Activated T-cell treated with anti-CD3 and anti-CD28 coated beads for 48 hours (primary cell): ENCODE results near the gene VASN.

Experiments
- DNase-seq: peaks from one replicate; pipeline ENCODE4 v3.0.0-alpha.2; 2020; ENCODE audit warnings: low read depth

Gene VASN

GRCh38 chr16:4403133-4403949 lies 31.7 kb downstream of the VASN start:
- DNase-seq, result no peak

GRCh38 chr16:4404247-4404966 lies 32.8 kb downstream of the VASN start:
- DNase-seq, result peak; percentile 37

GRCh38 chr16:4404967-4405696 lies 33.5 kb downstream of the VASN start:
- DNase-seq, result no peak

GRCh38 chr16:4407543-4408322 lies 36.1 kb downstream of the VASN start:
- DNase-seq, result no peak

- no peak for DNase-seq
These were observed 36.7 kb downstream of the VASN start for GRCh38 chr16:4408323-4408690.

- DNase-seq, result no peak
These were observed 37.7 kb downstream of the VASN start for GRCh38 chr16:4409081-4409932.

GRCh38 chr16:4410335-4411075 lies 38.9 kb downstream of the VASN start:
- no peak for DNase-seq

- DNase-seq, result no peak
These were observed 40.0 kb downstream of the VASN start for GRCh38 chr16:4411684-4412083.

GRCh38 chr16:4412159-4412558 lies 40.5 kb downstream of the VASN start:
- no peak for DNase-seq

GRCh38 chr16:4412854-4413253 lies 41.2 kb downstream of the VASN start:
- no peak for DNase-seq

- DNase-seq, result peak; percentile 73
These were observed 42.7 kb downstream of the VASN start for GRCh38 chr16:4414187-4414917.

- DNase-seq, result peak; percentile 44
These were observed 44.0 kb downstream of the VASN start for GRCh38 chr16:4415538-4416199.

- peak; percentile 99 for DNase-seq
These were observed 44.8 kb downstream of the VASN start, which contains the start of gene CORO7 for GRCh38 chr16:4416200-4417032. Gene CORO7 (minus strand): TSS chr16:4416596. CDS start chr16:4416518, 78 bp downstream.

GRCh38 chr16:4419402-4419959 lies 47.8 kb downstream of the VASN start:
- DNase-seq, result no peak

GRCh38 chr16:4420505-4421105 lies 49.0 kb downstream of the VASN start:
- no peak for DNase-seq

GRCh38 chr16:4425378-4426020 lies 53.9 kb downstream of the VASN start, which contains the start of gene DNAJA3:
Gene DNAJA3 (plus strand): TSS chr16:4425868. CDS start chr16:4425882, 14 bp downstream.
- peak; percentile 91 for DNase-seq
